HG02623 (cell line): Measurements from ENCODE around the gene MORC3.
"Not testable (repeated sequence)": the region's sequence is repeated elsewhere in the genome, so short reads cannot be mapped to it uniquely, and the experiment has no call there.

Experiments
- ATAC-seq: cut with Tn5 transposase; IDR thresholded peaks from one replicate; pipeline ENCODE4 v1.9.1; 2021; ENCODE audit warnings: moderate library complexity; ENCODE audit not compliant: unreplicated experiment

Gene MORC3

DNA sequence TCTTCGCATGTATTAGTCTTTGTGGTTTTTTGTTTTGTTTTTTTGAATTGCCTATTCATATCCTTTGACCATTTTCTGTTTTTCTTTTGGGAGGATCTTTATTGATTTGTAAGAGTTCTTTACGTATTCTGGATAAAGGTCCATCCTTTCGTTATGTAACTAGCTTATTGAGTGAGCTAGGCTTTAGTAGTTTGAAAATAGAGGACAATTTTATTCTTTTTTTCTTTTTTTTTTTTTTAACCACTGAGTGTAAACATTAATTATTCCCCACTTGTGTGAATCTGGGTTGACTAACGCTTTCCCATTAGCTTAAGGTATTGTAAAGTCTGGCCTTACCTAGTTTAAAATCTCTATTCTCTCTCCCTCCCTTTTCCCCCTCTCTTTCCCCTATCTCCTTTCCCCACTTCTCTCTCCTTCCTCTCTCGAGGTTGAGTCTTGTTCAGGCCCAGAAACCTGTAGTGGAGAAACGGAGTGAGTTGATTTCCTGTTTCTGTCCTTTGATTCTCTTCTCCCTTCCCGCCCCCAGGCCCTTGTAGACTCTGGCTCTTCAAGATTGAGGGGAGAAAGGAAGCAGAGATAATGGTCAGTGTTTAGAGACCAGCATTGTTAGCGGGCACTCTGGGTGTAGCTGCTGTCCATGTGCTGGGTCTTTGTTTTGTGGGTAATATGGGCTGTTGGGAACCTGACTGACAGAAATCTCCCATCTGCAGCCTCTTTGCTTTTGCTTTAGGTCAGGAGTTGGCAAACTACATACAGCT is 1.5 kb downstream of the MORC3 start:
- ATAC-seq, result no peak

DNA sequence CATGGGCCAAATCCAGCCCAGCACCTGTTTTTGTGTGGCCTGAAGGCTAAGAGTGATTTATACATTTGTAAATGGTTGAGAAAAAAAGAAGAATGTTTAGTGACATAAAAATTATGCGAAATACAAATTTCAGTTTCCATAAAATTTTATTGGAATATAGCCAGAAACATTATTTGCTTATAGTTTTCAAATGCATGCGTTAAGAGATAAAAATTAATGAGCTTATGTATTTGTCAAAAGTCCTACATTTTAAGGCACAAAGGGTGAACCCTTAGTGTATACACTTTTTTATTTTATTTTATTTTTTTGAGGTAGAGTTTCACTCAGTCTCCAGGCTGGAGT is 2.1 kb downstream of the MORC3 start:
- ATAC-seq, result no peak

DNA sequence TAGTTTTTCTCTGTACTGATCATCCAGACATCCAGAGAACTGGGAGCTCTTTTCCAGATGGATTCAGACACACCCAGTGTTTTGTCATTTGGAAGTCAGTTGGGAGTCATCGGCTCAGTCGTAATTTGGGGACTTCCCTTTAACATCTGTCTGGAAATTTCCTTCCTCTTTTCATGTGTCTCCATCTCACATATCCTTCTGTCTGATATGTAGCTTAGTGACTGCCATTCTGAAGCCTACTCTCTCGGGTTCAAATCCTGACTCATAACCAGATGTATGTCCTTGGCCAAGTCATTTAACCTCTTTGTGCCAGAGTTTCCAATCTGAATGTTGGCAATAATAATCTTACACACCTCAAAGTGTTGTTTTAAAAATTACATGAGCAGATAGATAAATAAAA is 3.0 kb downstream of the MORC3 start:
- ATAC-seq, result no peak

DNA sequence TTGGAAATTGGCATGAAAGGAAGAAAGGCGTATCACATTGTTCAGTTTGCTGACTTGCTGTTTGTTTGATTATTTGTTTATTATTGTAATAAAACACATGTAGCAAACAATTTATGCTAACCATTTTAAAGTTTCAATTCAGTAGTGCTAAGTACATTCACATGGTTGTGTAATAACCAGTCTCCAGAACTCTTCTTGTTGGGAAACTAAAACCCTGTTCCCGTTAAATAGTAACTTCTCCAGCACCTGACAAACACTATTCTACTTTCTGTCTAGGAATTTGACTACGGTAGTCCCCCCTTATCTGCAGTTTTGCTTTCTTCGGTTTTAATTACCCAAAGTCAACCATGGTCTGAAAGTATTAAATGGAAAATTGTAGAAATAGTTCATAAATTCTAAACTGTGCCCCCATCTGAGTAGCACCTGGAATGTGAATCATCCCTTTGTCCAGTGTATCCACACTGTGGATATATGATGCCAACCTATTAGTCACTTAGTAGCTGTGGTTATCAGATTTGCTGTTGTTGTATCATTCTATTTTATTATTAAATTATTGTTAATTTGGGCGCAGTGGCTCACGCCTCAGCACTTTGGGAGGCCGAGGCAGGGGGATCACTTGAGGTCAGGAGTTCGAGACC is 5.5 kb downstream of the MORC3 start:
- ATAC-seq, result no peak

DNA sequence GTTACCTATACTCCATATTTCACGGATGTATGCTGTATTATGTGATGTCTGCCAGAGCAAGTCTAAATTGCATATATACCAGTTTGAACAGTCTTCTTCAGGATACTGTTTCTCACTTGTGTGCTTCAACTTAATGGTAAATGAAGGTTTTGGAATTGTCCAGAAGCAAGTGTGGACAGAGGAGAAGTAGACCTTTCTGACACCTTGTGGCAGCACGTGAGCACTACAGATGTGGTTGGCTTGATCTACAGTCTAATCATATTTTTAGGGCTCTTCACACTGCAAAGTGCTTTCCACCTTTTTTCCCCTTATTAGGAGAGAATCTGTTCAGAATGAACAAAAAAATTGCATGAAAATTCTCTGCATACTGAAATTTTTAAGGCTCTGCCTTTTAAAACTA is 10.9 kb downstream of the MORC3 start:
- ATAC-seq, result no peak

DNA sequence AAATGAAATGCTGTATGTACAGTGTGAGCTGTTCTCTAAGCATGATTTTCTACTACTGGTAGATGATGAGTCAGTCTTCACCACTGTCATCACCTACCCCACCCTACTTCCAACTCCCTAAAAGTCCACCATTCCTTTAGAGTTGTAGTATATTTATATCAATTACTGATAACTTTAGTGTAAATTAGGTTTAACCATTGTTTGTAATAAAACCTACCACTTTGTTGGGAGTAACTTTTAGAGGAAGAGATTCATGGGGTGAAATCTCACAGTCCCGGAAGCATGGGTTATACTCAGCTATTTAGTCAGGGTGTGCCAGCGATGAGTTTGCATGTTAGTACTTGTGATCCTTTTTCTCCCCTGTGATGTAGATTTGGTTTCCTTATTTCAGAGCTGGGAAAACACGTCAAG is 17.1 kb downstream of the MORC3 start:
- no peak for ATAC-seq

DNA sequence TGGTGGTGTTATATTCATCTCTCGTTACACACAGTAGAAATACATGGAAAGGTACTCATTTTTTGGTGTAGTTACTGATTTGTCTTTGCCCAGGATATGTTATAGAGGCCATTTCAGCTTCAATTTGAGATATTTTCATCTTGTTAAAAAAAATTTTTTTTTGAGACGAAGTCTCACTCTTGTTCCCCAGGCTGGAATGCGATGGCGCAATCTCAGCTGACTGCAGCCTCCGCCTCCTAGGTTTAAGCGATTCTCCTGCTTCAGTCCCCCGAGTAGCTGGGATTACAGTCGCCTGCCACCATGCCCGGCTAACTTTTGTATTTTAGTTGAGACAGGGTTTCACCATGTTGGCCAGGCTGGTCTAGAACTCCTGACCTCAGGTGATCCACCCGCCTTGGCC is 19.0 kb downstream of the MORC3 start:
- no peak for ATAC-seq

DNA sequence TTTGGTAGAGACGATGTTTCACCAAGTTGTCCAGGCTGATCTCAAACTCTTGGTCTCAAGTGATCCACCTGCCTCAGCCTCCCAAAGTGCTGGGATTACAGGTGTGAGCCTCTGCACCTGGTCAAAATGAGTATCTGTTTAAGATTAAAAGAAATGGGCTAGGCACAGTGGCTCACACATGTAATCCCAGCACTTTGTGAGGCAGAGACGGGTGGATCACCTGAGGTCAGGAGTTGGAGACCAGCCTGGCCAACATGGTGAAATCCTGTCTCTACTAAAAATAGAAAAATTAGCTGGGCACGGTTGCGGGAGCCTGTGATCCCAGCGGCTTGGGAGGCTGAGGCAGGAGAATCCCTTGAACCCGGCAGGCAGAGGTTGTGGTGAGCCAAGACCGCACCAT is 22.6 kb downstream of the MORC3 start:
- not testable (repeated sequence) for ATAC-seq

DNA sequence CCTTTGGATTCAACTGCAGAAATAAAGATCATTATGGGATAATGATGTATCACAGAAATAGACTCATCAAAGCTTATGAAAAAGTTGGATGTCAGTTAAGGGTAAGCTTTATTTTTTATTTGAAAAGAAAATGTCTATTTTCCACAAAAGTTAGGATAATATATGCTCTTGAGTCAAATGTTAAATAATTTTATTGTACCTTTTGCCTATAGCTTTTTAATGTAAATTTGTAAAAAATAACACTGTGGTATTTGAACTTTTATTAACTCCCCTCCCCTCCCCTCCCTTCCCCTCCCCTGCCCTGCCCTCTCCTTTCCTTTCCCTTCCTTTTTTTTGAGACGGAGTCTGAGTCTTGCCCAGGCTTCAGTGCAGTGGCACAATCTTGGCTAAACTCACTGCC is 24.9 kb downstream of the MORC3 start:
- no peak for ATAC-seq

DNA sequence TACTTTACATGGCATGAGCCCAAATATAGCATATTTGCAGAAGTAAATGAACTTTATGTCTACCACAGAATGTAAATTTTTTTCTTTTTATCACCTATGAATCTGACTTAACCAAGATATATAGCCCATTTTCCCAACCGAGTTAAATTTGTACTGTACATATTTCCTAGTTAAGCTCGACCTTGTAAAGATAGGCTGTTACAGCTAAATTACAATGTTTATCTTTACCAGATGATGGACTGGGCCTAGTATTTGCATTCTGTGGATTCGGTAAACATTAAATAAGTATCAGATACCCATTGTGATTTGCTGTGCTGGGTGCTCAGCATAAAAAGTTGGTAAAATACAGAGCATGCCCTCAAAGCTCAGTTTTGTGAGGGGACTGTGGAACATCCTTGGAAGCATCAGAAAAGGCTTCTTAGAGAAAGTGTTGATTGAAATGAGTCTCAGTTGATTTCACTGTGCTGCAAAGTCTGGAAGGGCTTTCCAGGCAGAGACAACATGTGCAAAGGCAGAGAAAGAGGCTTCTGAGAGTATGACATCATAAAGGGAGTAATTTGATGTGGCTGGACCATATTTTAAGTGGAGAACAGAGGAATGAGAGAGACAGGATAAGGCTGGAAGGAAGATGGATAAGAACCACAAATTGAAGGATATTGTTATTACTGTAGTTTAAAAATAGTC is 27.4 kb downstream of the MORC3 start:
- ATAC-seq, result no peak

DNA sequence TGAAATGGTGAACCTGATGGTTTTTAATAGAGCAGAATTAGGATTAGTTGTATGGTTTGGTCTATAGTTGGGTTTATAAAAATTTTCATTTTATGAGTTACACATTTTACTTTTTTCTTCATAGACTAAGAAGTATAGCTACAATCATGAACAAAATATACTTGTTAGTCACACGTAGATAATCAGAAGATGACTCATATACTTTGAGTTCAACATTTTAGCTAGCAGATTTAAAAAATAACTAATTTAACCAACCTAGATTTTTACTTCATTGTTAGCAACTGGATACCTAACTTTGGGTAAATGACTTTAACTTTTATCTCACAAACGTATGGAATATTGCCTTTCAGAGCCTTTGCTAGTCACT is 27.9 kb downstream of the MORC3 start:
- no peak for ATAC-seq

DNA sequence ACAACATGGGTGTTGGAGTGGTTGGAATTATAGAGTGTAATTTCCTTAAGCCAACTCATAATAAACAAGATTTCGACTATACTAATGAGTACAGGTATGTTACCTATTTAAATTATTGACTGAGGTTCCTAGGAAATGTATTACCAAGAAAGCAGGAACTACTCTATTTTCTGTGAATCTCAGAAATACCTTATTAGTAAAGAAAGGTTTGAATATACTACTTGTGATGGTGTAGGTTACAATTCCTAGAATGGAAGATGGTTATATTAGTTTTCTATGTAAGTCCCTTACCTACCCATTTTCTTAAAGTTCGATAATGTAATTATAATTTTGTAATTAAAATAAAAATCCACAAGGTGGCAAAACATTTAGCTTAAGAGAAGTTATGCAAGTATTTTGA is 29.3 kb downstream of the MORC3 start:
- ATAC-seq, result no peak

DNA sequence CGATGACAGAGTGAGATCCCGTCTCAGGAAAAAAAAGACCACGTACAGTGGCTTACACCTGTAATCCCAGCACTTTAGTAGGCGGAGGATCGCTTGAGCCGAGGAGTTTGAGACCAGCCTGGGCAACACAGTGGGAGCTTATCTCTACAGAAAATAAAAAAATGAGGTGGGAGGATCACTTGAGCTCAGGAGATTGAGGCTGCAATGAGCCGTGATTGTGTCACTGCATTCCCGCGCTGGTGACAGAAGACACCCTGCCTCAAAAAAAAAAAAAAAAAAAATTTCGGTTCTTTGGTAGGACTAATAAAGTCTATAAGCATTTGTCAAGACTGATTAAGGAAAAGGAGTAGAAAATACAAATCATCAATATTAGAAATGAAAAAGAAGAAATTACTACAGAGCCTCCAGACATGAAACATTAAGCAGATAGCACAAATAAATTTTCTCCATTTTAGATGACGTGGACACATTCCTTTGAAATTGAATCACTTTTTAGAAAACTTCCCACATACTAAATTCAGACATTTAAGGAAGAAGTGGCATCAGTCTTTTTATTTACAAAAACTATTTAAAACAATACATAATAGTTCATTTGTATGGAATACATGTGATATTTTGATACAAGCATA is 30.4 kb downstream of the MORC3 start:
- ATAC-seq, result no peak

DNA sequence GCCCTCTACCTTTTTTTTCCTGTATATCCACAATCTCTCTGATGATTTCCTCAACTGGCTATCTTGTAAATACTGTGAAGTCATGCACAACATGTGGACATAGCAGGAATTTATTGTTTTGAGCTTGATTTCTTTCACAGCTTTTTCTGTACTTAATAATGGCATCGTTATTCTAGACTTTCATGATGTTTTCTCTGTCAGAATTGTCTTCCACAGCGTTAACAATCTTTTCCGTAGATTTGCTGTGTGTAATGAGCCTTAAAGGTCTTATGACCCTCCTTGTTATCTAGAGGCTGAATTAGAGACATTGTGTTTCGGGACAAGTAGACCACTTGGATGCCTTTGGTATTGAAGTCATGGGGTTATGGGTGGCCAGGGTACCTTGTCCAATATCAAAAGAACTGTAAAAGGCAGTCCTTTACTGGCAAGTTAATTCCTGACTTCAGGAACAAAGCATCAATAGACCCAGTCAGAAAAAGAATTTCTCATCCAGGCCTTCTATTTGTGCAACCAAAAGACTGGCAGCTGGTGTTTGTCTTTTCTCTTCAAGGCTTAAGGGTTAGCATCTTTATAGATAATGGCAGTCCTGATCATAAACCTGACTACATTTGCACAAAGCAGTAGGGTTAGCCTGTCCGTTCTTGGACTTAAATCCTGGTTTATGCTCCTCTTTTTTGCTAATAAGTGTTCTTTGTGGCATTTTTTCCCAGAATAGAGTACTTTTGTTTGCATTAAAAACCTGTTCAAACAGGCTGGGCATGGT is 35.1 kb downstream of the MORC3 start:
- no peak for ATAC-seq

DNA sequence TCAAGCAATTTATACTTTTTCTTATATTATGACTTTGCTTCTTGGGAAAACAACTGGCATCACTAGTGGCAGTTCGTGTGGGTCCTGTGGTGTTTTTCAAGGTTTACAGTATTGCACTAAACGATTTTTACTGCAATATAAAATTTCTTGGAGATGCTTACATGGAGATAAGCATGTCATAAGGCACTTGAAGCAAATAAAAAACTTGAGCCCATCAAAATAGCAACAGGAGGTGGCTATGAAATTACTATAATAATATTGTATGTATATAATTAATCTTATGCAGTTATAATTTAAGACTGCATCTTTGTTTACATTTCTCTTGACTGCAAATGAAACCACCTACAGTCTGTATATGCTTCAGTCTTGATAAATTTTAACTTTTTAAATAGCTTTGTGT is 35.9 kb downstream of the MORC3 start:
- no peak for ATAC-seq

DNA sequence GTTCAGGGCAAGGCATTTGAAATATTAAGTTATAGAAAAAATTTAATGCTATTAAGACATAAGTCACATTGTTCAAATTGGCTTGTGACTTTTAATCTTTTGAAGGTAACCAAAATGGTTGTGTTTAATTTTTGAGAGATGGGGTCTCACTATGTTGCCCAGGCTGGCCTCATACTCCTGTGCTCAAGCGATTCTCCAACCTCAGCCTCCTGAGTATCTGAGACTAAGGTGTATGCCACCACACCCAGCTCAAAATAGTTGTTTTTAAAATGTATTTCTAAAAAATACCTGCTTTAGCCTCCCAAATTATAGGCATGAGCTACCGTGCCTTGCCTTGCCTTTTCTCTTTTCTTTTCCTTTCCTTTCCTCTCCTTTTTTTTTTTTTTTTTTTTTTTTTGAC is 39.2 kb downstream of the MORC3 start:
- ATAC-seq, result no peak

DNA sequence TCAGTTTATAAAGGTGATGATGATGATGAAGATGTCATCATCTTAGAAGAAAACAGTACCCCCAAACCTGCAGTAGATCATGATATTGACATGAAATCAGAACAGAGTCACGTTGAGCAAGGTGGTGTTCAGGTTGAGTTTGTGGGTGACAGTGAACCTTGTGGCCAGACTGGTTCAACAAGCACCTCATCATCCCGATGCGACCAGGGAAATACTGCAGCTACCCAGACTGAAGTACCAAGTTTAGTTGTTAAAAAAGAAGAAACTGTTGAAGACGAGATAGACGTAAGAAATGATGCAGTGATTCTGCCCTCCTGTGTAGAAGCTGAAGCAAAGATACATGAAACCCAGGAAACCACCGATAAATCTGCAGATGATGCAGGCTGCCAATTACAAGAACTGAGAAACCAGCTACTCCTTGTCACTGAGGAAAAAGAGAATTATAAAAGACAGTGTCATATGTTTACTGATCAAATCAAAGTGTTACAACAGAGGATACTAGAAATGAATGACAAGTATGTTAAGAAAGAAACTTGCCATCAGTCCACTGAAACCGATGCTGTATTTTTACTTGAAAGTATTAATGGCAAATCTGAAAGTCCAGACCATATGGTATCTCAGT is 49.2 kb downstream of the MORC3 start:
- ATAC-seq, result no peak

DNA sequence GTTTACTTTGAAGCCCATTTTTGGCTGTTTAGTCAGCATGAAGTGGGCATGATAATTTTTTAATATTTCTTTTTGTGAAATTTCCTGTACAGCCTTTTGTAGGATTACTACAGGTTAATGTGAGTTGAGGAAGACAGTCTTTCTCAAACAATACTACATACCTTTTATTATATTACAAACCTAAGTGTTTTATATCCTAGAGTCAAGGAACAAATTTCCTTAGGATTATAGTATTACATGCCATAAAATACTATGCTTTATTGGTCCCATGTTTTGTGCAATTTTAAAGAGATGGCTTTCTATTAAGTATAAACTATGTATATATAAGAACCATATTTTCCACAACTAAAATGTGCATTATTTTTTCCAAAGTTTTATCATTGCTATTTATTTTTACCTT is 56.0 kb downstream of the MORC3 start:
- ATAC-seq, result no peak

DNA sequence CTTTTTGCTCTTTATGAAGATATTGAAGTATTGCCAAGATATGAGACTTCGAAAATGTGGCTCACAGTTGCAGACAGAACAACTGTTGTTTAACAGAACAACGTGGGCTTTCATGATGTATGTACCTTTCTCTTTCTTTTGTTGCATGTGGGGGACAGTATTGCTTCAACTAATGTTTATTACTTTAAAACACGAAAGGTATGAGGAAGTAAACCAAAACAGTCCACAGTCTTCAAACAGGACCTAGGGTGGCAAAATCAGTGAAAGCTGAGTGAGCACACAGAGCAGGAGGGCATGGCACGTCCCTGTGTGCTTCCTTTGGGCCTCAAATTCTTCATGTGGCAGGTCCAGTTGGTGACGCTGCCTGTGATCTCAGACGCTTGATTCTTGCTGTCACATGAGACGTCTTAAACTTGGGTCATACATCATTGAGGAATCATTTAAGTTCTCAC is 57.4 kb downstream of the MORC3 start:
- ATAC-seq, result no peak

DNA sequence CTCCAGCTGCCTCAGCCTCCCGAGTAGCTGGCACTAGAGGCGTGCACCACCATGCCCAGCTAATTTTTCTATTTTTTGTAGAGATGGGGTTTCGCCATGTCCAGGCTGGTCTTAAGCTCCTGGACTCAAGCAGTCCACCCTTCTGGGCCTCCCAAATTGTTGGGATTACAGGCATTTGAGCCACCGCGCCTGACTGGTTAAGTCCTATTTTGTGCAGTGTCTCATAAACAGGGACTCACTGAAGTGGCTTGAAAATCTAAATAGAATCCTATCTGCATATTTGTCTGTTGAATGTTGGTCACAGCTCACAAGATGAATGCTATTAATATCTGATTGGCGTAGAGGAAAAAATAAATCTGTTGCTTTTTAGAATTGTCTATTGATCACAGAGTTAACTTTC is 59.3 kb downstream of the MORC3 start:
- no peak for ATAC-seq
